Breast epithelium (tissue), 4 donors: ENCODE measurements around the gene RXFP2. TPM values are rescaled to one million over a fixed set of nuclear protein-coding genes. Genes with fewer than 3 reads are reported as not detected.
A peak's percentile ranks its signal among the peaks of the same experiment; 100 is the strongest.

Source experiments
- DNase-seq, 2 donors: peaks; one replicate each; pipeline ENCODE4 v3.0.0-alpha.2; 2019; ENCODE audit warnings: low spot score in 2 of 2
- H3K27ac ChIP-seq, 2 donors: fragments of 200-600 bp; sonication (generic) in 1 of 2; one replicate each; pipeline ENCODE4 v1.5.1; 2016 to 2019; ENCODE audit warnings: mild to moderate bottlenecking in 1 of 2
- H3K27me3 ChIP-seq, 2 donors: fragments of 200-600 bp; sonication (generic) in 1 of 2; one replicate each; pipeline versions ENCODE4 v1.5.1 to v1.6.0; 2017 to 2019; ENCODE audit warnings: control low read depth in 1 of 2, mild to moderate bottlenecking in 1 of 2
- H3K36me3 ChIP-seq: fragments of 200-600 bp; one replicate; pipeline ENCODE4 v1.5.1; 2019
- H3K4me1 ChIP-seq, 2 donors: fragments of 200-600 bp; sonication (generic); one replicate each; pipeline ENCODE4 v1.5.1; 2016 to 2019; ENCODE audit warnings: control low read depth in 1 of 2
- H3K4me3 ChIP-seq, 3 donors: fragments of 200-600 bp; sonication (generic); 1 replicate in 2 of 3; 2 replicates in 1 of 3; pipeline ENCODE4 v1.5.1; 2016 to 2019; ENCODE audit warnings: mild to moderate bottlenecking in 3 of 3, moderate library complexity in 2 of 3
- H3K9me3 ChIP-seq, 2 donors: fragments of 200-600 bp; sonication (generic) in 1 of 2; one replicate each; pipeline ENCODE4 v1.5.1; 2016 to 2019; ENCODE audit warnings: control low read depth in 1 of 2
- CTCF ChIP-seq, 3 donors: fragments of 450-650 bp; IDR thresholded peaks; one replicate each; pipeline ENCODE4 v1.5.1; 2016 to 2017; ENCODE audit warnings: antibody characterized with exemption in 3 of 3, mild to moderate bottlenecking in 3 of 3, moderate library complexity in 3 of 3
- POLR2A ChIP-seq: fragments of 450-650 bp; IDR thresholded peaks from one replicate; pipeline ENCODE4 v1.6.1; 2016; ENCODE audit warnings: antibody characterized with exemption, mild to moderate bottlenecking, moderate library complexity
- POLR2AphosphoS5 ChIP-seq, 3 donors: sonication (generic); formaldehyde crosslinking; IDR thresholded peaks; one replicate each; pipeline ENCODE4 v1.6.1; 2017; ENCODE audit warnings: antibody characterized with exemption in 3 of 3
- intact Hi-C: fragments of 100-400 bp; cut with DNase I; formaldehyde crosslinking; loops from one replicate; pipeline ENCODE4 v1.15.1; 2023; ENCODE audit warnings: low total_unique reads
- total RNA-seq, 3 donors: library from RNA; depleted of rRNA; stranded (reverse); fragments of >200 nt; gene quantifications; one replicate each; pipeline ENCODE4 v1.1.0, GENCODE V29; 2016

The RXFP2 gene
- total RNA-seq, 3 donors from 2014 or later: 0.48 TPM; not detected in 2

DNA sequence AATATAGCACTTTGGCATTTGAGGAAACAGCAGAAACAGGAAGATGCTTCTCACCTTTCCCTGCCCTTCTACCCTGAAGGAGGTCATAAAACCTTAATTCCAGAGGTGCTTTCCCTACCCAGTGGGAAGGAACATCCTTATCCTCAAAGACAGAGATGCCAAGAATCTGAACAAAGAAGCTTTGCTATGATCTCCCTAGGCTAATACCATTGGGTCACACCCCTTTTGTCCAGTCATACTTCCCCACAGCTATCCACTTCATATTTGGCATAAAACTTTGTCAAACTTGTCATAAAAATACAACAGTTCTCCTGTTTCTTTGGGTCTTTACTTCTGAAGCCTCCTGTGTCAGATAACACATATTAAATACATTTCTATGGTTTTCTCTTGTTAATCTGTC is 21.7 kb upstream of the RXFP2 start:
- H3K4me3 ChIP-seq: no peak overlapping the region
- intact Hi-C loops: no loop called here
- H3K27me3 ChIP-seq: no peaks in the 10 kb centered on the region
- H3K27ac ChIP-seq: peak overlapping the region in 1 of 2 donors; percentile 64
- no peak for DNase-seq
- no peaks in the 10 kb centered on the region for H3K36me3 ChIP-seq
- no peak for TF ChIP-seq CTCF (IDR thresholded peaks at IDR 0.05)
- no peak for TF ChIP-seq POLR2AphosphoS5 (IDR thresholded peaks at IDR 0.05)
- no peak for TF ChIP-seq POLR2A
- no peaks in the 10 kb centered on the region for H3K9me3 ChIP-seq
- H3K4me1 ChIP-seq: no peaks in the 10 kb centered on the region

DNA sequence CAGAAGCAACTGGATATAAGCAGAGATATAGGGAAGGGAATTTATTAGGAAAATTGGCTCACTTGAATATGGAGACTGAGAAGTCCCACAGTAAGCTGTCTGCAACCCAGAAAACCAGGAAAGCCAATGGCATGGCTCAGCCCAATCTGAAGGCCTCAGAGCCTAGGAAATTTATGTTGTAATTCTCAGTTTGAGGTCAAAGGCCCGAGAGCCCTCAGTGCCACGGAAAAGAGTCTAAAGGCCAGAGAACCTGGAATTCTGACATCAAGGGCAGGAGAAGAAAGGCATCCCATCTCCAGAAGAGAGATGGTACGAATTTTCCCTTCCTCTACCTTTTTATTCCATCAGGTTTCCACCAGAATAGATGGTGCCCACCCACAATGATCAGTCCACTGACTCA is 20.1 kb upstream of the RXFP2 start:
- TF ChIP-seq POLR2AphosphoS5 (IDR thresholded peaks at IDR 0.05) (no peak), POLR2A (no peak), CTCF (IDR thresholded peaks at IDR 0.05) (no peak)
- Histone ChIP-seq H3K36me3 (no peaks in the 10 kb centered on the region), H3K9me3 (no peaks in the 10 kb centered on the region), H3K27me3 (no peaks in the 10 kb centered on the region), H3K4me1 (no peaks in the 10 kb centered on the region), H3K27ac (no peak overlapping the region), H3K4me3 (no peak overlapping the region)
- DNase-seq: no peak
- intact Hi-C loops: no loop called here

- no peak for DNase-seq
- intact Hi-C loops: no loop called here
- Histone ChIP-seq H3K36me3 (no peaks in the 10 kb centered on the region), H3K27me3 (no peaks in the 10 kb centered on the region), H3K27ac (no peak overlapping the region), H3K9me3 (no peaks in the 10 kb centered on the region), H3K4me1 (no peaks in the 10 kb centered on the region), H3K4me3 (no peak overlapping the region)
- TF ChIP-seq CTCF (IDR thresholded peaks at IDR 0.05) (no peak), POLR2AphosphoS5 (IDR thresholded peaks at IDR 0.05) (no peak), POLR2A (no peak)
These were observed 16.7 kb upstream of the RXFP2 start for GRCh38 chr13:31722673-31723072.

DNA sequence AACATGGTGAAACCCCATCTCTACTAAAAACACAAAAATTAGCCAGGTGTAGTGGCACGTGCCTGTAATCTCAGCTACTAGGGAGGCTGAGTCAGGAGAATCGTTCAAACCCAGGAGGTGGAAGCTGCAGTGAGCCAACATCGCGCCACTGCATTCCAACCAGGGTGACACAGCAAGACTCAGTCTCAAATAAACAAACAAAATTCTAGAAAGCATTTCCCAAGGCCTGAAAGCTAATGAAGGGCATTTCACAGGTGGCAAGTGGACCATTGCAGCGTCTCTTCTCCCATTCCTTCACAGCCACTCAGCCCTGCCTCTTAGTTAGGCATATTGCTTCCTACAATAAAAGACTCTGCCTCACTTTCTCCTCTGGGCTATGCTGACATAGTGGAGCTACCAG is 13.5 kb upstream of the RXFP2 start:
- H3K4me1 ChIP-seq: no peaks in the 10 kb centered on the region
- H3K36me3 ChIP-seq: no peaks in the 10 kb centered on the region
- intact Hi-C loops: no loop called here
- H3K9me3 ChIP-seq: no peaks in the 10 kb centered on the region
- H3K27me3 ChIP-seq: no peaks in the 10 kb centered on the region
- no peak for DNase-seq
- no peak for TF ChIP-seq POLR2A
- TF ChIP-seq CTCF (IDR thresholded peaks at IDR 0.05): no peak
- TF ChIP-seq POLR2AphosphoS5 (IDR thresholded peaks at IDR 0.05): no peak
- no peak overlapping the region for H3K4me3 ChIP-seq
- no peak overlapping the region for H3K27ac ChIP-seq

- DNase-seq: no peak
- intact Hi-C loops: no loop called here
- H3K4me3 ChIP-seq: no peak overlapping the region
- no peaks in the 10 kb centered on the region for H3K9me3 ChIP-seq
- H3K36me3 ChIP-seq: no peaks in the 10 kb centered on the region
- H3K27ac ChIP-seq: no peak overlapping the region
- TF ChIP-seq POLR2AphosphoS5 (IDR thresholded peaks at IDR 0.05) (no peak), CTCF (IDR thresholded peaks at IDR 0.05) (no peak), POLR2A (no peak)
- no peaks in the 10 kb centered on the region for H3K27me3 ChIP-seq
- no peaks in the 10 kb centered on the region for H3K4me1 ChIP-seq
These were observed 7.4 kb upstream of the RXFP2 start for GRCh38 chr13:31731921-31732320.
